GM12878 (cell line): ENCODE results near the gene SMIM5. TPM values are rescaled to one million over a fixed set of nuclear protein-coding genes. Genes with fewer than 3 reads are reported as not detected.

Experiments
- ATAC-seq: fragments of 200-7000 bp; cut with Tn5 transposase; 3 replicates; pipeline ENCODE4 v1.9.1; 2020; ENCODE audit warnings: mild to moderate bottlenecking, moderate library complexity
- BruUV-seq: library from RNA; stranded (reverse); fragments of 400-500 nt; replicated peaks from 2 replicates; lab custom pipeline; 2021; lab: Mats Ljungman, UMichigan
- CTCF ChIA-PET: fragments of 300-600 bp; sonication (Branson Sonifier 250); formaldehyde crosslinking; extraction: SDS; loops from one replicate; lab custom pipeline; 2021; ENCODE audit warnings: inconsistent platforms; lab: Yijun Ruan, JAX
- POLR2A ChIA-PET: fragments of 350-600 bp; formaldehyde crosslinking; extraction: SDS; loops from one replicate; lab custom pipeline; 2021; ENCODE audit warnings: inconsistent platforms; lab: Charles Lee
- RAD21 ChIA-PET: fragments of 300-600 bp; sonication (Branson Sonifier 250); formaldehyde crosslinking; loops from one replicate; lab custom pipeline; 2023; ENCODE audit warnings: antibody characterized with exemption; ENCODE audit not compliant: unreplicated experiment; lab: Charles Lee
- SMC1A ChIA-PET: fragments of 300-600 bp; sonication (Branson Sonifier 250); formaldehyde crosslinking; loops from one replicate; lab custom pipeline; 2023; ENCODE audit not compliant: unreplicated experiment, uncharacterized antibody; lab: Charles Lee
- DNase-seq: peaks from one replicate; pipeline ENCODE4 v3.0.0-alpha.2; 2011; ENCODE audit warnings: low read depth, low spot score
- FAIRE-seq: peaks from 3 replicates; lab custom pipeline; 2011; peaks lifted over from hg19 to GRCh38; lab: Jason Lieb, UNC
- H2AFZ ChIP-seq: 2 replicates; pipeline ENCODE4 v1.6.0; 2011; ENCODE audit warnings: low read depth, low read length, control low read depth; ENCODE audit not compliant: control insufficient read depth
- H3K27ac ChIP-seq: 2 replicates; pipeline ENCODE4 v1.5.1; 2011; ENCODE audit warnings: control low read depth; ENCODE audit not compliant: control insufficient read depth, insufficient read depth
- H3K27me3 ChIP-seq, 2 experiments: replicated peaks in 1 of 2; 2 replicates each; pipeline versions ENCODE4 v1.6.0 to v1.6.1; 2011; ENCODE audit warnings: low read length in 1 of 2; ENCODE audit not compliant: control insufficient read depth in 2 of 2, insufficient read depth in 2 of 2
- H3K36me3 ChIP-seq, 2 experiments: 2 replicates each; pipeline ENCODE4 v1.5.1; 2011; ENCODE audit warnings: low read length in 1 of 2; ENCODE audit not compliant: control insufficient read depth in 2 of 2, insufficient read depth in 2 of 2
- H3K4me1 ChIP-seq: 2 replicates; pipeline ENCODE4 v1.6.1; 2011; ENCODE audit warnings: mild to moderate bottlenecking, low read length, moderate library complexity, mixed read lengths; ENCODE audit not compliant: control insufficient read depth, insufficient read depth
- H3K4me2 ChIP-seq: 2 replicates; pipeline ENCODE4 v1.6.0; 2011; ENCODE audit warnings: control low read depth; ENCODE audit not compliant: control insufficient read depth, insufficient read depth
- H3K4me3 ChIP-seq: fragments of 200-600 bp; sonication (generic); 2 replicates; pipeline ENCODE4 v1.5.1; 2016
- H3K79me2 ChIP-seq: 2 replicates; pipeline ENCODE4 v1.6.0; 2011; ENCODE audit warnings: low read length; ENCODE audit not compliant: control insufficient read depth, insufficient read depth
- H3K9ac ChIP-seq: 2 replicates; pipeline ENCODE4 v1.8.0; 2011; ENCODE audit warnings: low read length, control low read depth, mixed read lengths; ENCODE audit not compliant: control insufficient read depth, insufficient read depth
- H3K9me3 ChIP-seq: replicated peaks from 3 replicates; pipeline ENCODE4 v1.5.1; 2011; ENCODE audit warnings: mild to moderate bottlenecking, low read length; ENCODE audit not compliant: control insufficient read depth, insufficient read depth
- H4K20me1 ChIP-seq: 2 replicates; pipeline ENCODE4 v1.6.0; 2011; ENCODE audit not compliant: control insufficient read depth, insufficient read depth
- CHD4 ChIP-seq: fragments of 200-600 bp; sonication (generic); IDR thresholded peaks from 2 replicates; pipeline ENCODE4 v1.6.1; 2016; ENCODE audit warnings: mild to moderate bottlenecking
- DPF2 ChIP-seq: fragments of 450-650 bp; IDR thresholded peaks from 2 replicates; pipeline ENCODE4 v1.6.1; 2017; ENCODE audit warnings: mild to moderate bottlenecking
- HCFC1 ChIP-seq: fragments of 150-350 bp; IDR thresholded peaks from 2 replicates; pipeline ENCODE4 v1.6.1; 2014; ENCODE audit warnings: low read length
- MXI1 ChIP-seq: fragments of 150-350 bp; IDR thresholded peaks from 2 replicates; pipeline ENCODE4 v1.6.1; 2011; ENCODE audit warnings: low read depth, mild to moderate bottlenecking, inconsistent platforms, low read length, improper control_type of control experiment
- SMAD1 ChIP-seq: fragments of 450-650 bp; IDR thresholded peaks from 2 replicates; pipeline ENCODE4 v1.6.1; 2018; ENCODE audit warnings: mild to moderate bottlenecking, low read depth; ENCODE audit not compliant: partially characterized antibody
- WGBS: methylation state at CpG from one replicate; pipeline ENCODE4 v1.1.6; 2016; ENCODE audit warnings: low lambda C conversion rate; ENCODE audit not compliant: insufficient replicate concordance, insufficient coverage; ENCODE audit errors: missing lambda C conversion rate; 5-methylcytosine and 5-hydroxymethylcytosine counted together
- in situ Hi-C: fragments of 300-500 bp; cut with MboI; formaldehyde crosslinking; loops from 9 replicates; pipeline ENCODE4 v1.14.3; 2018; ENCODE audit warnings: mixed read lengths
- intact Hi-C: fragments of 100-400 bp; cut with micrococcal nuclease; formaldehyde crosslinking; loops from one replicate; pipeline ENCODE4 v1.14.2; 2022; ENCODE audit not compliant: unreplicated experiment
- polyA plus RNA-seq, 11 experiments: library from polyadenylated mRNA; depleted of rRNA in 4 of 11; unstranded in 6 of 11; stranded (reverse) in 5 of 11; fragments of >200 nt; fragmentation: Nextera tagmentation in 4 of 11; fragmentation: Illumina TruSeq in 1 of 11; extraction: Ambion mirVana in 4 of 11; extraction: Trizol in 1 of 11; gene quantifications; 1 replicate in 1 of 11; 2 replicates in 10 of 11; pipeline versions ENCODE4 v1.2.1 to v1.2.3, GENCODE V29; 2011 to 2016; ENCODE audit warnings: inconsistent platforms in 2 of 11, missing spikeins in 2 of 11, low read depth in 1 of 11
- total RNA-seq, 4 experiments: library from RNA; depleted of rRNA in 3 of 4; stranded (reverse); fragments of >200 nt in 3 of 4; fragmentation: Illumina TruSeq in 1 of 4; extraction: Trizol in 1 of 4; gene quantifications; 2 replicates each; pipeline versions ENCODE4 v1.2.1 to v1.2.3, GENCODE V29; 2013 to 2021
- TF ChIP-seq, protein P1 (sequence below): fragments of 450-650 bp; IDR thresholded peaks from 2 replicates; pipeline ENCODE4 v1.6.1; 2018; ENCODE audit warnings: borderline replicate concordance, mild to moderate bottlenecking; ENCODE audit not compliant: partially characterized antibody

SMIM5 gene
- total and polyA plus RNA-seq, 10 of the 15 experiments (the other 5 are each of a cell fraction or from before 2014, with no cell fraction given), result 0.08 to 0.11 TPM; not detected in 8

DNA sequence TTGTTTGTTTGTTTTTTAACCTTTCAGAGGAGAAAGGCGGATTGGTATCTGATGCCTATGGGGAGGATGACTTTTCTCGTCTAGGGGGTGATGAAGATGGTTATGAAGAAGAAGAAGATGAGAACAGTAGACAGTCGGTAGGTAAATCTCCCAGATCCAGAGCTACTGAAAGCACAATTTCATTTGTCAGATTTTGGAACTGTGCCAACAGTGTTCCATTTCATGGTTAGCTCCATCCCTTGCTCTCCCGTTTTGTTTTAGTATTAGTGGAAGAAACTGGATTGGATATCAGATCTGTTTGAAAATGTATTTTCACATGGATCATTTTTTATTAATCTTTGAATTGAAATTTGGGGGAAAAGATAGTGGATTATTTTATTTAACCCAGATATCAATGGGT is 35.3 kb downstream of the SMIM5 start:
- ChIA-PET POLR2A (interaction anchor here (0.5 to 1.1 kb wide), 3 partner anchors 143 to 766 kb away, joined by 3 to 4 read pairs (median 3); partner anchors contain the start of gene LLGL2), RAD21 (no interaction called here), SMC1A (interaction anchor here (1.6 to 2.7 kb wide), 2 partner anchors 36 to 331 kb away, joined by 3 to 8 read pairs; partner anchors contain the start of gene SMIM5), CTCF (interaction anchor here (1.0 to 6.0 kb wide), 7 partner anchors 17 to 85 kb away, joined by 3 to 30 read pairs (median 3); partner anchors contain the start of gene SMIM5)
- peaks cover 2 to 22% of the 10 kb centered on the region in 2 experiments for H3K36me3 ChIP-seq
- TF ChIP-seq MXI1, result no peak
- TF ChIP-seq SMAD1, result peak; percentile 25
- H3K79me2 ChIP-seq, result peaks cover 54% of the 10 kb centered on the region
- no peaks in the 10 kb centered on the region for H3K9me3 ChIP-seq
- peaks cover 21% of the 10 kb centered on the region for H3K4me1 ChIP-seq
- no peak overlapping the region for H3K27ac ChIP-seq
- 70% methylated on average over 4 of the region's 4 CpGs for WGBS
- no peaks in the 10 kb centered on the region for H3K27me3 ChIP-seq
- BruUV-seq, result no TSS peak
- H4K20me1 ChIP-seq, result no peaks in the 10 kb centered on the region
- 0 out of 2 replicates have a peak overlapping the region, but pooled peaks have one; percentile 79 for H3K9ac ChIP-seq
- intact Hi-C loops (no loop called here), in situ Hi-C loops (no loop called here)
- no peak for DNase-seq
- no peak overlapping the region for H2AFZ ChIP-seq
- H3K4me3 ChIP-seq, result peak overlapping the region; percentile 79; the same call in 1 of the 2 replicates
- FAIRE-seq, result no peak
- H3K4me2 ChIP-seq, result peak overlapping the region; percentile 70
- no peak for ATAC-seq

GRCh38 chr17:75670868-75671267 is 37.6 kb downstream of the SMIM5 start:
- ChIA-PET CTCF (interaction anchor here (0.8 to 7.9 kb wide), 11 partner anchors 9 to 109 kb away, joined by 3 to 197 read pairs (median 7); partner anchors contain the start of gene SMIM5), RAD21 (interaction anchor here (1.3 to 7.6 kb wide), 4 partner anchors 25 to 215 kb away, joined by 3 to 79 read pairs (median 4); partner anchors contain the start of gene TMEM94), SMC1A (interaction anchor here (0.9 to 4.0 kb wide), 8 partner anchors 10 to 77 kb away, joined by 3 to 14 read pairs (median 4); partner anchors contain the start of gene SMIM5), POLR2A (interaction anchor here (0.9 to 1.0 kb wide), 2 partner anchors 16 to 38 kb away, joined by 3 to 4 read pairs; no protein-coding TSS in a partner anchor)
- DNase-seq (no peak), ATAC-seq (no peak), FAIRE-seq (no peak)
- 98% methylated on average over 5 of the region's 5 CpGs for WGBS
- H2AFZ ChIP-seq, result no peak overlapping the region
- peak overlapping the region; percentile 17; the same call in 1 of the 2 replicates for H3K4me2 ChIP-seq
- H3K9me3 ChIP-seq, result no peaks in the 10 kb centered on the region
- H3K27ac ChIP-seq, result no peak overlapping the region
- H3K4me3 ChIP-seq, result no peak overlapping the region
- H3K36me3 ChIP-seq, result peaks cover 4 to 22% of the 10 kb centered on the region in 2 experiments
- in situ Hi-C loops, result loop anchor here (5.0 kb wide), 1 partner anchor 76 kb away; no protein-coding TSS in a partner anchor
- no peaks in the 10 kb centered on the region for H3K27me3 ChIP-seq
- intact Hi-C loops, result no loop called here
- peaks cover 6% of the 10 kb centered on the region for H3K4me1 ChIP-seq
- no peak overlapping the region for H3K9ac ChIP-seq
- H4K20me1 ChIP-seq, result no peaks in the 10 kb centered on the region
- no TSS peak for BruUV-seq
- peaks cover 52% of the 10 kb centered on the region for H3K79me2 ChIP-seq
- TF ChIP-seq DPF2 (no peak), MXI1 (no peak), CHD4 (no peak), HCFC1 (no peak)
- TF ChIP-seq, protein P1, sequence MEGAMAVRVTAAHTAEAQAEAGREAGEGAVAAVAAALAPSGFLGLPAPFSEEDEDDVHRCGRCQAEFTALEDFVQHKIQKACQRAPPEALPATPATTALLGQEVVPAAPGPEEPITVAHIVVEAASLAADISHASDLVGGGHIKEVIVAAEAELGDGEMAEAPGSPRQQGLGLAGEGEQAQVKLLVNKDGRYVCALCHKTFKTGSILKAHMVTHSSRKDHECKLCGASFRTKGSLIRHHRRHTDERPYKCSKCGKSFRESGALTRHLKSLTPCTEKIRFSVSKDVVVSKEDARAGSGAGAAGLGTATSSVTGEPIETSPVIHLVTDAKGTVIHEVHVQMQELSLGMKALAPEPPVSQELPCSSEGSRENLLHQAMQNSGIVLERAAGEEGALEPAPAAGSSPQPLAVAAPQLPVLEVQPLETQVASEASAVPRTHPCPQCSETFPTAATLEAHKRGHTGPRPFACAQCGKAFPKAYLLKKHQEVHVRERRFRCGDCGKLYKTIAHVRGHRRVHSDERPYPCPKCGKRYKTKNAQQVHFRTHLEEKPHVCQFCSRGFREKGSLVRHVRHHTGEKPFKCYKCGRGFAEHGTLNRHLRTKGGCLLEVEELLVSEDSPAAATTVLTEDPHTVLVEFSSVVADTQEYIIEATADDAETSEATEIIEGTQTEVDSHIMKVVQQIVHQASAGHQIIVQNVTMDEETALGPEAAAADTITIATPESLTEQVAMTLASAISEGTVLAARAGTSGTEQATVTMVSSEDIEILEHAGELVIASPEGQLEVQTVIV, result no peak
